Brain microvascular endothelial cell (primary cell): ENCODE data around the gene SMAP1.

Source experiments
- DNase-seq: peaks from one replicate; pipeline ENCODE4 v3.0.0-alpha.2; 2020
- H3K27ac ChIP-seq: fragments of 250-450 bp; sonication (Bioruptor Pico); 2 replicates; pipeline ENCODE4 v1.5.1; 2020; ENCODE audit warnings: mild to moderate bottlenecking, moderate library complexity
- H3K27me3 ChIP-seq: fragments of 250-450 bp; sonication (Bioruptor Pico); replicated peaks from 2 replicates; pipeline ENCODE4 v1.5.1; 2020; ENCODE audit warnings: mild to moderate bottlenecking
- H3K36me3 ChIP-seq: fragments of 250-450 bp; sonication (Bioruptor Pico); replicated peaks from 2 replicates; pipeline ENCODE4 v1.5.1; 2020; ENCODE audit warnings: mild to moderate bottlenecking
- H3K4me3 ChIP-seq: 2 replicates; pipeline ENCODE4 v1.5.1; 2011; ENCODE audit warnings: low read depth, mild to moderate bottlenecking, control low read depth, low read length, moderate library complexity
- in situ Hi-C: cut with HindIII; loops from 2 replicates; pipeline ENCODE4 v1.10.0; 2017; ENCODE audit warnings: low sequenced_read_pairs, low pct_ligation_motif_present
- TF ChIP-seq, protein P1 (sequence below): IDR thresholded peaks from 2 replicates; pipeline ENCODE4 v1.5.1; 2011; ENCODE audit warnings: low read depth, mild to moderate bottlenecking, moderate library complexity, low read length, control low read depth, inconsistent platforms; ENCODE audit errors: missing control alignments

Gene SMAP1

DNA sequence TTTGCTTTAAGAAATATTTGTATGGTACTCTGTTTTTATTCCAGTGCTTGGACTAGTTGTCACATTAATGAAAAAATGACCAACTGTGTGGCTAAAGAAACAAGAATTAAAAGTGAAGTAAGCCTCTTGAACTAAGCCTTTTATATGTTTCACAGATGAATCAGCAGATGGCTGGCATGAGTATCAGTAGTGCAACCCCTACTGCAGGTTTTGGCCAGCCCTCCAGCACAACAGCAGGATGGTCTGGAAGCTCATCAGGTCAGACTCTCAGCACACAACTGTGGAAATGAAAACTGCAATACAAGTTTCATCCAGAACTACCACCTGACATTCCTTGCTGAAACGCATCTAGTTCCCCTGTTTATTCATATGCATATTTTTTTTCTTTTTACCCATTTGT lies 192.4 kb downstream of the SMAP1 start:
- in situ Hi-C loops: no loop called here
- Histone ChIP-seq H3K27ac (no peak overlapping the region), H3K4me3 (no peak overlapping the region), H3K36me3 (peaks cover 3% of the 10 kb centered on the region), H3K27me3 (no peaks in the 10 kb centered on the region)
- TF ChIP-seq, protein P1, sequence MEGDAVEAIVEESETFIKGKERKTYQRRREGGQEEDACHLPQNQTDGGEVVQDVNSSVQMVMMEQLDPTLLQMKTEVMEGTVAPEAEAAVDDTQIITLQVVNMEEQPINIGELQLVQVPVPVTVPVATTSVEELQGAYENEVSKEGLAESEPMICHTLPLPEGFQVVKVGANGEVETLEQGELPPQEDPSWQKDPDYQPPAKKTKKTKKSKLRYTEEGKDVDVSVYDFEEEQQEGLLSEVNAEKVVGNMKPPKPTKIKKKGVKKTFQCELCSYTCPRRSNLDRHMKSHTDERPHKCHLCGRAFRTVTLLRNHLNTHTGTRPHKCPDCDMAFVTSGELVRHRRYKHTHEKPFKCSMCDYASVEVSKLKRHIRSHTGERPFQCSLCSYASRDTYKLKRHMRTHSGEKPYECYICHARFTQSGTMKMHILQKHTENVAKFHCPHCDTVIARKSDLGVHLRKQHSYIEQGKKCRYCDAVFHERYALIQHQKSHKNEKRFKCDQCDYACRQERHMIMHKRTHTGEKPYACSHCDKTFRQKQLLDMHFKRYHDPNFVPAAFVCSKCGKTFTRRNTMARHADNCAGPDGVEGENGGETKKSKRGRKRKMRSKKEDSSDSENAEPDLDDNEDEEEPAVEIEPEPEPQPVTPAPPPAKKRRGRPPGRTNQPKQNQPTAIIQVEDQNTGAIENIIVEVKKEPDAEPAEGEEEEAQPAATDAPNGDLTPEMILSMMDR: no peak
- no peak for DNase-seq

DNA sequence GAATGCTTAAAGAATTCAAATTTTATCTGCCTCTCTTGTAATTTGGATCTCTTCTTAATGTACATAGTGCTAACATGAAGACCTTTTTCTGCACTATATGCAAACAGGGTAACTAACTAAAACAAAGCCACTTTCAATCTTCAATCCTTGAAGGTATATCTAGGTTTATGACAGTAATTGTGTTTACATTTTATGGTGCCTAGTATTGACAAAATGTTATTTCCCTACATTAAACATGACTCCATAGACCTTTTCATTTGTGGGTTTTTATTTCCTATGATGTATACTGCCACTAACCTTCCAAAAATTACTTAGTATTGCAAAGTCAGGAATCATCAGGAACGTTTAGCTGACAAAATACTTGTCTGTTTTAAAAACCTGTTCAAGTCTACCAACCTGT lies 193.2 kb downstream of the SMAP1 start:
- Histone ChIP-seq H3K27ac (no peak overlapping the region), H3K4me3 (no peak overlapping the region), H3K36me3 (peaks cover 3% of the 10 kb centered on the region), H3K27me3 (no peaks in the 10 kb centered on the region)
- in situ Hi-C loops: no loop called here
- no peak for DNase-seq
- TF ChIP-seq, protein P1: no peak

DNA sequence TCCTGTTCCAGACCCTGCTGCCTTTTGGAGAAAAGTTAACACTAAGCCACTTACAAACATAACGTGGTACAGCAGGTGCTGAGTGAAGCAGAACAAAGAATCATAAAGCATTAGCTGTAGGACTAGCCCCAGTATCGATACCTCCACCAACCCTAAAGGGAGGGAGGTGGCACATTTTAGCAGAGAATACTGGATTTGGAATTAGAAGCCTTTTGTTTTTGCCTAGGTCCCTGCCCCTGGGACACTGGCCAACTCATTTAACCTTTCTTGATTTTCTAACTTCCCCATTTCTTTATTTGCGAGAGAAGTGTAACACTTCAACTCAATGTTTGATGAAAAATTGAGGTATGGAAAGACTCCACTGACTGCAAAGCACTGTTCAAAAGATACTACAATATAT lies 195.7 kb downstream of the SMAP1 start:
- TF ChIP-seq, protein P1: no peak
- DNase-seq: no peak
- Histone ChIP-seq H3K27ac (no peak overlapping the region), H3K36me3 (peaks cover 3% of the 10 kb centered on the region), H3K27me3 (no peaks in the 10 kb centered on the region), H3K4me3 (no peak overlapping the region)
- in situ Hi-C loops: no loop called here

DNA sequence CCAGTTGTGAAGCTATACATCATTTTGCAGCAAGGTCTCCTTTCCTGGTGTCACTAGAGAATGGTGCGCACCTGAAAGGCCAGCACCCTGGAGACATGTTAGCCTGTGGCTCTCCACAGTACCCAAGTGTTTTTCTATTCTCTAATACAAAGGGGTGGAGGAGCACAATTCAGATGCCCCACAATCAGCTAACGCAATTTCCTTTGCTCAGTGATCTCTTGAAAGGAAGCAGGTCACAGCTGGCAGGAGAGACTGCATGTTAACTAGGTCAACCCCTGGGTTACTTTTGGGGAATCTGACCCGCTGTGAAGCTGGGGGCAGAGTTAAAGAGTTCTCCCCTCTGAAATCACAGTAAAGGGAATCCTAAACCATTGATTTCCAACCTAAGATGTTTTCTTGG lies 196.7 kb downstream of the SMAP1 start:
- H3K36me3 ChIP-seq: peaks cover 3% of the 10 kb centered on the region
- in situ Hi-C loops: no loop called here
- TF ChIP-seq, protein P1: no peak

DNA sequence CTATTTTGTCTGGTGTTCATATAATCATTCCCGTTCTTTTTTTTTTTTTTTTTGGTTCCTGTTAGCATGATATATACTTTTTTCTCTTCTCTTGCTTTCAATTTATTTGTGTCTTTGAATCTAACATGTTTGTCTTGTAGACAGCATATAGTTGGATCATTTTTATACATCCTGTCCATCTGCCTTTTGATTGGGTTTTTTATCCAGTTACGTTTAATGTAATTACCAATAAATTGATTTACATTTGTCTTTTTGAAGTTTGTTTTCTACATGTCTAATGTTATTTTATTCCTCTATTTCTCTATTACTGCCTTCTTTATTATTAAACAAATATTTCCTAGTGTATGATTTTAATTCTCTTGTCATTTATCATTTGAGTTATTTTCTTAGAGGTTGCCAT lies 204.8 kb downstream of the SMAP1 start:
- in situ Hi-C loops: no loop called here
- Histone ChIP-seq H3K27me3 (no peaks in the 10 kb centered on the region), H3K27ac (no peak overlapping the region), H3K4me3 (no peak overlapping the region), H3K36me3 (no peaks in the 10 kb centered on the region)
- DNase-seq: no peak
- TF ChIP-seq, protein P1: no peak

More for the DNA sequence above, 196.7 kb downstream of the SMAP1 start:
- Histone ChIP-seq H3K27me3 (no peaks in the 10 kb centered on the region), H3K27ac (no peak overlapping the region), H3K4me3 (no peak overlapping the region)
- DNase-seq: no peak

DNA sequence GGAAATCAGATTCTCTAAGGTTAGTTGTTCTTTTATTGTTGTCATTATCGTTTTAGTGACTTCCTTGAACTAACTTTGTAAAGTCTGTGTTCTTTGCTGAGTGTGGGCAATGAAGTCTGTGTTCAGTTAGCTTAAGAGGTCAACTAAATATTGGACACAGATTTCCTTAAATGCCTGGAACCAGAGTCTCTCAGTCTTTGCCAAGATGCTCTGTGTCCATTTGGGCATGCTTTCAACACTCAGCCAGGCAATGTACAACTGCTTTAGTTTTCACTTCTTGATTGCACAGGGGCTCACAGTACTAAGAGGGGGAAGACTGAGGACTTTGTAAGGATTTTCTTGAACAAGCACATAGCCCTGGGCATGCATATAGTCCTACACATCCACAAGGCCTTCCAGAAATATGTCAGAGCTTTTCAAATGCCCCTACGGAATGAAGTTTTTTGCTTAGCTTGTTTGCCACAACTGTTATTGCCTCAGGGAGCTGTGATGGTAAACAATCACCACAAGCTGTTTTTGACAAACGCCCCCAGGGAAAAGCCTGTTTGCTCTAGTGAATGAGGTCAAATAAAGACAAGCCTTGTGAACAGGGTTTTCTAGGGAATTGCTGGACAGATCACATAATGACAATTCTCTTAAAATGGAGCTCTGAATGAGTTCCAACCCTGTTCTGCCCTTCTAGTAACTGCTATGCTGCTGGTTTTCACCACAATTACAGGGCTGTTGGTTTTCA lies 206.7 kb downstream of the SMAP1 start:
- TF ChIP-seq, protein P1: no peak

More for the DNA sequence above, 206.7 kb downstream of the SMAP1 start:
- Histone ChIP-seq H3K36me3 (no peaks in the 10 kb centered on the region), H3K27ac (no peak overlapping the region), H3K27me3 (no peaks in the 10 kb centered on the region), H3K4me3 (no peak overlapping the region)
- in situ Hi-C loops: no loop called here
- DNase-seq: no peak
